DMS53 treated with DMSO at 0.1 percent for 48 hours (cell line): ENCODE results near the gene DPEP1.
"Not testable (repeated sequence)": the region's sequence is repeated elsewhere in the genome, so short reads cannot be mapped to it uniquely, and the experiment has no call there.

Experiments
- DNase-seq: peaks from one replicate; lab custom pipeline; 2025; ENCODE audit not compliant: unreplicated experiment; lab: John Stamatoyannopoulos, UW

The DPEP1 gene

GRCh38 chr16:89618109-89618998 lies 4.9 kb downstream of the DPEP1 start:
- DNase-seq: no peak

- DNase-seq: no peak
Measured at GRCh38 chr16:89619840-89620239, 6.4 kb downstream of the DPEP1 start.

GRCh38 chr16:89620406-89620841 lies 7.0 kb downstream of the DPEP1 start:
- DNase-seq: no peak

DNA sequence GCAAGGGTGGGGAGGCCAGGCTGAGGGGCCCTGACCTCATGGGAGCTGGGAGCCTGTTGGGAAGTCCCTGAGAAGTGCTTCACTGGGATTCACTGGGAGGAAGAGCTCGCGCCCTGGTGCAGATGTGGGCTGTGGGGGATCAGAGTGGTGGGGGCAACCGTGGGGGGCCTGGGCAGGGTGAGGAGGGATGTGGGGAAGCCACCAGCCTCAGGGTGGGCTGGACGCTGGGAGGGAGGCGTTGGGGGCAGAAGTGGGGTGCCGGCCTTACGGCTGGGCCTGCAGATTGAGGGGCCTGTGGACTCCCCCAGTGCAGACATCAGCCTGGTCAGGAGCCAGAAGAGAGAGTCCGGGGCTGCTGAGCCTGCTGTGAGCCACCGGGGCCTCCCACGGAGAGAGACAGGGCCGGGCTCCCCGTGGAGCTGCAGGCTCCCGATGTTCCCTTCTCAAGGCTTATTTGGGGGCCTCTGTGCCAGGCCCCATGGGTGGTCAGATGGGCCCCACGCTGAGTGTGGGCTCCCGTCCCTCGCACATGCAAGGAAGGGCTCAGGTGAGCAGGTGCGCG lies 7.8 kb downstream of the DPEP1 start:
- DNase-seq: no peak

DNA sequence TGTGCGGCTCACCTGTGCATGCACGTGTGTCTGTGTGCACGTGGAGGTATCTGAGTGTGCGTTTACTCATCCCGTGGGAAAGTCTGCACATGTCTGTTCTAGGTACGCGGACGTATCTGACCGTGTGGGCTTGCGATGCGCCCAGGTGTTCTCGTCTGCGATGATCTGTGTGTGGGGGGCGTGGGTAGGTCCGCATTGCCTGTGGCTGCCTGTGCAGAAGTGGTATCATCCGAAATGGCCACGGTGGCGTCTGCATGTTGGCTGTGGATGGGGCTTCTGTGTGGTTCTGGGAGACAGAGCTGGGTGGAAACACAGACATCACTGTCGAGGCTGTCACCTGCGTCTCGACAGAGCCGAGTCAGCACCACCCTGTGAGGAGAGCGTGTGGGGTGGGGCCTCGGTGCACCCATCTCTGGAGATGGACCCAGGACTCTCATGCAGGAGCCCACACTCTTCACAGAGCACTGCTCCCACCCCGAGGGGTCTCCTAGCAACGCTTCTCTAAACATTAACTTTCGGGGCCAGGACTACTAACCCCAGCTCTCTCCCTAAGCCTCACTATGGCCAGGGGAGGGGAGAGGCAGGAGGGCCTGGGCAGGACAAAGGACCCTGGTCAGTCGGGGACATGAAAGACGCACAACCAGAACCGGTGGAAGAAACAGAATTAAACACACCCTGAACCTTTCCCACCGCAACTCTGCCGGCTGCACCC lies 8.4 kb downstream of the DPEP1 start:
- DNase-seq: no peak

DNA sequence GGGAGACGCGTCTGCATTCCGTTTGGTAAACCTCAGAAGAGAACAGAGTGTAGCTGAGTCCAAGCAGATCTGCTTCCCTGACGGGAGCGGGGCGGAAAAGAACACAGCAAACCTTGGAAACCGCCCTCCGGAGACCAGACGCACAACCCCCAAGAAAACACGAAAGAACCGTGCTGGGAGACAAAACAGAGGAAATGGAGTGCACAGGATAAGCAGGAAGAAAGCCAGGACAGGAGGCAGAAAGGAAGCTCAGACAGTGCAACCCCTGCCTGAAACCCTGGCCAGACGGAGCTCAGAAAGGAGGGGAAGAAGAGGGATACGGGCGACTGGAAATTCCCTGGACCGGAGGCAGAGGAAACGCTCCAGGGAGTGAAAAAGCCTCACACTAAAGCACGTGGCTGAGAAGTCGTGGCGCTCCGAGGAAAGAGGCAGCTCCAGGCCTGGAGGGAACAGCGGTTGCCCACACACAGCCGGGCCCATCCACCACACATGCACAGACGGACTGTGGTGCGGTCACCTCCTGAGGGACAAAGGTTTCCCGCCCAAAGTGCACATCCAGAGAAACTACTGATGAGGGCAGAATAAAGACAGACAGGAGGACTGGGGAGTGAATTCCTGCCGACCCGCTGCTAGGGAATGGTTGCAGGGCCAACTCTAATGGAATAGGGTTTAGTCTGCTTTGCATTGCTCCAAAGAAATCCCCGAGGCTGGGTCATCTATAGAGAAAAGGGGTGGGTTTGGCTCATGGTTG lies 10.2 kb downstream of the DPEP1 start:
- no peak for DNase-seq

GRCh38 chr16:89624777-89625761 lies 11.6 kb downstream of the DPEP1 start:
- DNase-seq: no peak

- DNase-seq: no peak
Measured at GRCh38 chr16:89629827-89630610, 16.6 kb downstream of the DPEP1 start.

- DNase-seq: no peak
Measured at GRCh38 chr16:89633064-89633631, 19.7 kb downstream of the DPEP1 start.

DNA sequence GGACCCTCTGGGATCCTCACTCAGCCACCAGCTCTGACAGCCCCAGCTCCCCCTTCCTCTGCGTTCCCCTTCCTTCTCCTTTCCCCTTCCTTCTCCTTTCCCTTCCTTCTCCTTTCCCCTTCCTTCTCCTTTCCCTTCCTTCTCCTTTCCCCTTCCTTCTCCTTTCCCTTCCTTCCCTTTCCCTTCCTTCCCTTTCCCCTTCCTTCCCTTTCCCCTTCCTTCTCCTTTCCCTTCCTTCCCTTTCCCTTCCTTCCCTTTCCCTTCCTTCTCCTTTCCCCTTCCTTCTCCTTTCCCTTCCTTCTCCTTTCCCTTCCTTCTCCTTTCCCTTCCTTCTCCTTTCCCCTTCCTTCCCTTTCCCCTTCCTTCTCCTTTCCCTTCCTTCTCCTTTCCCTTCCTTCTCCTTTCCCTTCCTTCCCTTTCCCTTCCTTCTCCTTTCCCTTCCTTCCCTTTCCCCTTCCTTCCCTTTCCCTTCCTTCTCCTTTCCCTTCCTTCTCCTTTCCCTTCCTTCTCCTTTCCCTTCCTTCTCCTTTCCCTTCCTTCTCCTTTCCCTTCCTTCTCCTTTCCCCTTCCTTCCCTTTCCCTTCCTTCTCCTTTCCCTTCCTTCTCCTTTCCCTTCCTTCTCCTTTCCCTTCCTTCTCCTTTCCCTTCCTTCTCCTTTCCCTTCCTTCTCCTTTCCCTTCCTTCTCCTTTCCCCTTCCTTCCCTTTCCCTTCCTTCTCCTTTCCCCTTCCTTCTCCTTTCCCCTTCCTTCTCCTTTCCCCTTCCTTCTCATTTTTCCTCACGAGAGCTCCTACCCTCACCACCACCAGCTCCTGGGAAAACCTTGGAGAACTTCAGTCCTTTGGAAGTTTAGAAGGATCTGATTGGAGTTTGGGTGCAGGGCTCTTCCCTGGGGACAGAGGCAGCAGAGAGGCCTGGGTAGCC lies 21.3 kb downstream of the DPEP1 start:
- not testable (repeated sequence) for DNase-seq

DNA sequence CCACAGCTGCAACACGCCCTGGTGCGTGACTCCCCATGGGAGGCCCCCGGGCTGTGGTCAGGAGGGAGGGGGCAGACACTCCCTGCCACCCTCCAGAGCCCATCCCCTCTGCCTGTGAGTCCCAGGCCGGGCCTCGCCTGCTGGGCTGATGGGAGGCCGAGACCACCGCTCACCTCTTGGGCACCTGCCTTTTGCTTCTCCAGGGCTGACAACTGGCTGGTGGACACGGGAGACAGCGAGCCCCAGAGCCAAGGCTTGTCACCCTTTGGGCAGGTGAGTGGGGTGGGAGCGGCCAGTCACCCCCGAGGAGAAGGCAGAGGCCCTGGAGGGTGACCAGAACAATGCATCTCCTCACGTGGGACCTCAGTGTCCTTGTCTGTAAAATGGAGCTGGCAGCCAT lies 23.2 kb downstream of the DPEP1 start:
- DNase-seq: no peak

GRCh38 chr16:89637379-89637778 lies 23.9 kb downstream of the DPEP1 start:
- no peak for DNase-seq

DNA sequence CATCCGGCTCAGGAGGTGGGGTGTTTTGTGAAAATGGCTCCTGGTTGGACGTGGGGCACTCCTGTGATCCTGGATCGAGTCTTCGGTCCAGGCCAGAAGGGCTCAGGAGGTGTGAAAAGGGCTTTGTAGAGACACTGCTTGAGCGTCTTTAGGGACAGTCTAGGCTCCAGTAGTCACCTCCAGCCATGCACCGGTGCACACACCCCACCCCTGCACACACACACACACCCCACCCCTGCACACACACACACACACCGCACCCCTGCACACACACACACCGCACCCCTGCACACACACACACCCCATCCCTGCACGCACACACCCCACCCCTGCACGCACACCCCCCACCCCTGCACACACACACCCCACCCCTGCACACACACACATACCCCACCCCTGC lies 25.0 kb downstream of the DPEP1 start:
- DNase-seq: no peak

GRCh38 chr16:89639385-89639784 lies 25.9 kb downstream of the DPEP1 start:
- no peak for DNase-seq

DNA sequence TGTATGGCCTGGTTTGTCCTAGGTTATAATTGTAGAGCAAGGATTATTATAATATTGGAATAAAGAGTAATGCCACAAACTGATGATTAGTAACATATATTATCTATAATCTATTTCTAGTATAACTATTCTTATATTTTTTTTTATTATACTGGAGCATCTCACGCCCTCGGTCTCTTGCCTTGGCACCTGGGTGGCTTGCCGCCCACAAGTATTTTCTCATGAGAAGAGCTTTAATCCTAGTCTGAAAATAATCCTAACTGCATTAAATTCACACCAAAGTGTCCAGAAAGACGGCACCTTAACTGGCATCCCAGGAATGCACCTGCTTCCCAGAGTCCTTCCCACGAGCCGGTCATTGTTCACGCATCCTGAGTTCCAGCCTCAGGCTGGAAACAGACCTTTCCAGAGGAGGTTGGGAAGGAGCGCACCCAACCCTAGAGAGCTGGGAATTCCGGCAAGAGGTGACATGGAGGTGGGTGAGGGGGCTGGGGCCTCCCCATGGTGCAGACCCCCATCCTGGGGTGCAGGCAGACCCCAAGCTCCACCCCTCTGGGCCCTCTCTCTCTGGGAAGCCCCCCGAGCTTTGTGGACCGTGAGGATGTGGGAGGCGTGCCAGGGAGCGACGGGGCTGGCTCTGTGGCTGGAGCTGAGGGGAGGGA lies 28.1 kb downstream of the DPEP1 start:
- no peak for DNase-seq

GRCh38 chr16:89642574-89642973 lies 29.1 kb downstream of the DPEP1 start:
- DNase-seq: no peak

- DNase-seq: no peak
Measured at GRCh38 chr16:89643769-89644300, 30.4 kb downstream of the DPEP1 start.
